ENCODE measurements around the gene ACOX1. TPM values are rescaled to one million over a fixed set of nuclear protein-coding genes. Genes with fewer than 3 reads are reported as not detected.

The ACOX1 gene
- total and polyA plus RNA-seq, 2 of the 13 experiments (the other 11 are each of a cell fraction or from before 2014, with no cell fraction given) = 86.4 to 120 TPM

DNA sequence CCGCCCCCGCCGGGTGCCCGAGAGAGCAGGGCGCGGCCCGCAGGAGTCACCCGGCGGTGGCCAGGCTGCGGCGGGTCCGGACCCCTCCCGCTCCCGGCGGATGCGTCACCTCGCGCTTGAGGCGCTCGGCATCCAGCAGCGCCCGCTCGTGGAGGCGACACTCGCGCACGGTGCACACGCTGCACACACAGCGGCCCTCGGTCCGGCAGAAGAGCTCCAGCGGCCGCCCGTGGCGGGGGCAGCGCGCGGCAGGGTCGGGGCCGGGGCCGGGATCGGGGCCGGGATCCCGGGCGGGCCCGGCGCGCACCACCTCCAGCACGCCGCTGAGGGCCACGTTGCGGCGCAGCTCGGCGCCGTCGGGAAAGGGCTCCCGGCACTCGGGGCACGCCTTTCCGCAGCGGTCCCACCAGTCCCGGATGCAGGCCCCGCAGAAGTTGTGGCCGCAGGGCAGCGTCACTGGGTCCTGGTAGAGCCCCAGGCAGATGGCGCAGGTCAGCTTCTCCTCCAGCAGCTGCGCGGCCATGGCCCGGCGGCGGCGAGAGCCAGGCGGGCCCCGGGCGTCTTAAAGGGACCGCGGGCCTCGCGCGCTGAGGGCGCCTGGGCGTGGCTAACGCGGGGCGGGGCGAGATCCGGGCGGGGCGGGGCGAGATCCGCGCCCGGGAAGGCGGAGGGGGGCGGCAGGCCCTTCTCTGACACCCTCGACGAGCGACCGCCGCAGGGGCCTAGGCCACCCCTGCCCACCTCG is 82.4 kb downstream of the ACOX1 start, which contains the start of gene TRIM65 (continued):
- TF ChIP-seq, protein P1, sequence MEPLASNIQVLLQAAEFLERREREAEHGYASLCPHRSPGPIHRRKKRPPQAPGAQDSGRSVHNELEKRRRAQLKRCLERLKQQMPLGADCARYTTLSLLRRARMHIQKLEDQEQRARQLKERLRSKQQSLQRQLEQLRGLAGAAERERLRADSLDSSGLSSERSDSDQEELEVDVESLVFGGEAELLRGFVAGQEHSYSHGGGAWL (CRISPR knock-in tag; IDR thresholded peaks at IDR 0.05) = peak; percentile 67; the same call in 1 of the 2 replicates
- TF ChIP-seq RFXAP (CRISPR knock-in tag; IDR thresholded peaks at IDR 0.05; ENCODE audit: borderline replicate concordance) = no peak
- no peak; the same call in 1 of the 2 replicates for TF ChIP-seq CREB1 (IDR thresholded peaks at IDR 0.05)
- no peak for TF ChIP-seq CREB1 (CRISPR knock-in tag; IDR thresholded peaks at IDR 0.05)
- TF ChIP-seq THAP11 (CRISPR knock-in tag; IDR thresholded peaks at IDR 0.05) = peak; percentile 67
- TF ChIP-seq ZNF646 (CRISPR knock-in tag; IDR thresholded peaks at IDR 0.05) = no peak; the same call in 1 of the 2 replicates
- TF ChIP-seq ZUFSP (CRISPR knock-in tag; IDR thresholded peaks at IDR 0.05; ENCODE audit: borderline replicate concordance) = no peak
- TF ChIP-seq, protein P2, sequence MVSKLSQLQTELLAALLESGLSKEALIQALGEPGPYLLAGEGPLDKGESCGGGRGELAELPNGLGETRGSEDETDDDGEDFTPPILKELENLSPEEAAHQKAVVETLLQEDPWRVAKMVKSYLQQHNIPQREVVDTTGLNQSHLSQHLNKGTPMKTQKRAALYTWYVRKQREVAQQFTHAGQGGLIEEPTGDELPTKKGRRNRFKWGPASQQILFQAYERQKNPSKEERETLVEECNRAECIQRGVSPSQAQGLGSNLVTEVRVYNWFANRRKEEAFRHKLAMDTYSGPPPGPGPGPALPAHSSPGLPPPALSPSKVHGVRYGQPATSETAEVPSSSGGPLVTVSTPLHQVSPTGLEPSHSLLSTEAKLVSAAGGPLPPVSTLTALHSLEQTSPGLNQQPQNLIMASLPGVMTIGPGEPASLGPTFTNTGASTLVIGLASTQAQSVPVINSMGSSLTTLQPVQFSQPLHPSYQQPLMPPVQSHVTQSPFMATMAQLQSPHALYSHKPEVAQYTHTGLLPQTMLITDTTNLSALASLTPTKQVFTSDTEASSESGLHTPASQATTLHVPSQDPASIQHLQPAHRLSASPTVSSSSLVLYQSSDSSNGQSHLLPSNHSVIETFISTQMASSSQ (IDR thresholded peaks at IDR 0.05; ENCODE audit: low read depth) = no peak
- TF ChIP-seq, protein P2 (CRISPR knock-in tag; IDR thresholded peaks at IDR 0.05; ENCODE audit: borderline replicate concordance) = peak; percentile 62
- TF ChIP-seq ADNP (CRISPR knock-in tag; IDR thresholded peaks at IDR 0.05) = 0 out of 2 replicates have a peak, but pooled peaks have one; percentile 23
- TF ChIP-seq POLR2AphosphoS2 (IDR thresholded peaks at IDR 0.05; ENCODE audit: low read depth, low read length) = no peak
- 0 out of 2 replicates have a peak, but pooled peaks have one; percentile 39 for TF ChIP-seq ZMAT3 (CRISPR knock-in tag; conservative IDR thresholded peaks at IDR 0.05)
- no peak for TF ChIP-seq JUNB (CRISPR knock-in tag; IDR thresholded peaks at IDR 0.05; ENCODE audit: borderline replicate concordance)
- peak; percentile 12; the same call in 1 of the 2 replicates for TF ChIP-seq ZNF605 (CRISPR knock-in tag; IDR thresholded peaks at IDR 0.05)
